Measurements from ENCODE around the gene F2.

DNA sequence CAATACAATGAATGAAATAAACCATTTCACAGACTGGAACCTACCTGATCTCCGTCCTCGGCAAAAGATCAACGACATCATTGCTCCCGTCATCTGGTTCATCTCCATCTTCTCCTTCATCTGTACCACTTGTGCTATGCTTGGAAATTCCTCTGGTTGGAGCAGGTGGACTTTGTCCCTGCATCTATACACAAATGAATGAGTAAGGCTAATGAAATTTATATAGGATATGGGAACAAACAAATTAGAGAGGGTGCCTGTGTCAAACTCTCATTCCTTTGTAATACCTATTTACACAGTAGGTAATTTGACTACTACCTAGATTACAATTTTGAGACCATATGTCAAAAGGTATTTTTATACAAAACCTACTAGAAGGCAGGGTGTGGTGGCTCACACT, 59.4 kb downstream of the F2 start:
- TF ChIP-seq EZH2 (IDR thresholded peaks at IDR 0.05; ENCODE audit: insufficient read depth, poor library complexity, severe bottlenecking) (no peak), EZH2phosphoT487 (IDR thresholded peaks at IDR 0.05; ENCODE audit: insufficient read depth, low read depth) (no peak)
